Pancreas (tissue), 10 donors: ENCODE measurements around the gene C4B. TPM values are rescaled to one million over a fixed set of nuclear protein-coding genes. Genes with fewer than 3 reads are reported as not detected.
"Not testable (repeated sequence)": the region's sequence is repeated elsewhere in the genome, so short reads cannot be mapped to it uniquely, and the experiment has no call there.

Experiments
- ATAC-seq, 4 donors: fragments of 200-7000 bp; cut with Tn5 transposase; one replicate each; pipeline versions ENCODE4 v1.8.0 to v1.9.1; 2020; ENCODE audit warnings: mild to moderate bottlenecking in 4 of 4, moderate library complexity in 4 of 4
- DNase-seq, 6 donors: peaks; one replicate each; pipeline ENCODE4 v3.0.0-alpha.2; 2020
- FAIRE-seq: peaks from 2 replicates; lab custom pipeline; 2012; peaks lifted over from hg19 to GRCh38; lab: Jason Lieb, UNC
- H3K27ac ChIP-seq, 4 donors: fragments of 200-600 bp; sonication (generic); 1 replicate in 3 of 4; 2 replicates in 1 of 4; pipeline versions ENCODE4 v1.5.0 to v1.8.0; 2020
- H3K27me3 ChIP-seq, 4 donors: fragments of 200-600 bp; one replicate each; pipeline ENCODE4 v1.8.0; 2021
- H3K36me3 ChIP-seq, 3 donors: fragments of 200-600 bp; sonication (generic) in 1 of 3; one replicate each; pipeline versions ENCODE4 v1.5.0 to v1.8.0; 2020 to 2021
- H3K4me1 ChIP-seq, 3 donors: fragments of 200-600 bp; one replicate each; pipeline ENCODE4 v1.8.0; 2021
- H3K4me3 ChIP-seq, 4 donors: fragments of 200-600 bp; sonication (generic) in 2 of 4; one replicate each; pipeline versions ENCODE4 v1.5.0 to v1.8.0; 2020 to 2021
- H3K9me3 ChIP-seq, 4 donors: fragments of 200-600 bp; one replicate each; pipeline ENCODE4 v1.8.0; 2021
- CTCF ChIP-seq, 4 donors: fragments of 200-600 bp; sonication (generic) in 3 of 4; IDR thresholded peaks; one replicate each; pipeline versions ENCODE4 v1.5.0 to v1.8.0; 2021; ENCODE audit warnings: antibody characterized with exemption in 4 of 4
- WGBS, 2 donors: extraction: QIAGEN DNeasy Blood & Tissue Kit; methylation state at CpG; one replicate each; pipeline ENCODE4 v1.1.7; 2013; 5-methylcytosine and 5-hydroxymethylcytosine counted together
- intact Hi-C, 3 donors: fragments of 100-400 bp; cut with DNase I; formaldehyde crosslinking; loops; one replicate each; pipeline versions ENCODE4 v1.11.1 to v1.14.2; 2022
- polyA plus RNA-seq, 2 donors: library from polyadenylated mRNA; stranded (reverse); fragments of 200-250 nt; gene quantifications; one replicate each; pipeline ENCODE4 v1.2.3, GENCODE V29; 2013
- total RNA-seq, 6 donors: library from RNA; stranded (reverse); fragmentation: NEBNext Ultra II Directional in 4 of 6; extraction: Animal tissue kit (Norgen Biotek cat#: 25700) in 4 of 6; gene quantifications; one replicate each; pipeline versions ENCODE4 v1.2.1 to v1.2.4, GENCODE V29; 2021 to 2023
- donor health status: healthy with polysubstance abuse.
- donor health status: DM: no; HTN: no; CAD: no; lungs with moderate emphysema.
- donor health status: DM: no; HTN: no; CAD: no.
- donor health status: control.
- donor health status: control.
- donor health status: Bipolar disorder and iron deficiency.
- donor health status: DM: yes; HTN: yes; CAD: no.
- donor health status: DM: no; HTN: no; CAD: no.
- donor health status: DM: no; HTN: no; CAD: no.
- donor health status: DM: yes; HTN: yes; CAD: no.

Gene C4B
- total and polyA plus RNA-seq, 8 donors, result 15.3 to 665 (median 141) TPM

DNA sequence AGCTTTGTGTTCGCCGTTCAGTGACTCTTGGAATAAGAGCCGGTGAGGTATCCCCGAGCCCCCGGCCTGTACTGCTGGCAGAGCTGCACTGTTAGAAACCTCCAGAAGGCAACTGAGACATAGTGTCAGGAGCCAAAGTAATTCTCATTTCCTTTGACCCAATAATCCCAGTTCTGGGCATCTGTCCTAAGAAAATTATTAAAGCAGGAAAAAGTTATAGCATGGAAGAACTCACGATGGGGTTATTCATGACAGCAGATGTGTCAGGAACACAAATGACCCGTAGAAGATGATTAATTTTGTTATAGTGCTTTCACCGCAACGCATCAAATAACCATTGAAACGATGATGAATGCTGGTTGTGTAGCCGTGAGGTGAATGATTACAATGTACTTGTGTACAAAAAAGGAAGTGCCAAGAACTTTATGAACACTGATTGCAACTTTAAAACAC lies 43.9 kb downstream of the C4B start:
- Histone ChIP-seq H3K36me3 (no peaks in the 10 kb centered on the region), H3K9me3 (no peaks in the 10 kb centered on the region), H3K4me1 (no peaks in the 10 kb centered on the region), H3K27ac (no peak overlapping the region), H3K4me3 (no peak overlapping the region), H3K27me3 (no peaks in the 10 kb centered on the region)
- ATAC-seq (no peak), FAIRE-seq (no peak), DNase-seq (no peak)
- TF ChIP-seq CTCF (IDR thresholded peaks at IDR 0.05), result no peak
- intact Hi-C loops, result no loop called here
- 46 to 51% methylated on average over 11 of the region's 11 CpGs for WGBS, 2 donors

- ATAC-seq (no peak), DNase-seq (no peak), FAIRE-seq (no peak)
- Histone ChIP-seq H3K27ac (no peak overlapping the region), H3K9me3 (no peaks in the 10 kb centered on the region), H3K4me3 (no peak overlapping the region), H3K27me3 (no peaks in the 10 kb centered on the region), H3K4me1 (no peaks in the 10 kb centered on the region), H3K36me3 (no peaks in the 10 kb centered on the region)
- no peak for TF ChIP-seq CTCF (IDR thresholded peaks at IDR 0.05)
- intact Hi-C loops, result no loop called here
- 77 to 85% methylated on average over 24 to 28 of the region's 28 CpGs for WGBS, 2 donors
Observed at GRCh38 chr6:32060966-32061655, 46.5 kb downstream of the C4B start.

- H3K4me1 ChIP-seq, result no peaks in the 10 kb centered on the region
- H3K4me3 ChIP-seq, result no peak overlapping the region
- no peak for DNase-seq
- H3K27me3 ChIP-seq, result no peaks in the 10 kb centered on the region
- intact Hi-C loops, result no loop called here
- H3K27ac ChIP-seq, result no peak overlapping the region
- no peaks in the 10 kb centered on the region for H3K9me3 ChIP-seq
- no peaks in the 10 kb centered on the region for H3K36me3 ChIP-seq
- no peak for ATAC-seq
- 80 to 86% methylated on average over 14 of the region's 14 CpGs for WGBS, 2 donors
- no peak for TF ChIP-seq CTCF (IDR thresholded peaks at IDR 0.05)
- no peak for FAIRE-seq
Observed at GRCh38 chr6:32064706-32065105, 50.1 kb downstream of the C4B start.

DNA sequence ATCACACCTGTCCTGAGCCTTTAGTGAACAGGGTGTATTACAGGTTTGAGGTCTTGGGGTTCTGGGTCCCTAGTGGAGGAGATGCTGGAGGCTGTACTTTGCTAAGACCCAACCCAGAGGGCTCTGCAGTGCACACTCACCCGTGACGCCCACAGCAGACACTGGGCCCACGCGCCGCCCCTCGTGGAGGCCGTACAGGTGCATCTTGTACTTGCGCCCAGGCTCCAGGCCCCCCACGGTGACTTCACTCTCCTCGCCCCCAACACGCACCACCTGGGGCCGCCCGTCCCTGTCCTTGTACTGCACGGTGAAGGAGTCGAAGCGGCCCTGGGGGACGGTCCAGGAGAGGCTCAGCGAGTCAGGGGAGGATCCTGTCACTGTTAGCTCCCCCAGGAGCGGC lies 52.9 kb downstream of the C4B start:
- H3K27ac ChIP-seq, H3K9me3 ChIP-seq, H3K4me3 ChIP-seq, H3K4me1 ChIP-seq, FAIRE-seq, DNase-seq, ATAC-seq, intact Hi-C loops, H3K27me3 ChIP-seq, H3K36me3 ChIP-seq: not testable (repeated sequence)
- 84 to 87% methylated on average over 19 of the region's 19 CpGs for WGBS, 2 donors

- intact Hi-C loops, H3K27me3 ChIP-seq, H3K9me3 ChIP-seq, H3K27ac ChIP-seq, DNase-seq, FAIRE-seq, H3K4me3 ChIP-seq, H3K4me1 ChIP-seq, ATAC-seq, H3K36me3 ChIP-seq: not testable (repeated sequence)
- 79 to 82% methylated on average over 13 of the region's 13 CpGs for WGBS, 2 donors
Observed at GRCh38 chr6:32068315-32068714, 53.7 kb downstream of the C4B start.

- Histone ChIP-seq H3K27ac (no peak overlapping the region), H3K4me1 (no peaks in the 10 kb centered on the region), H3K36me3 (no peaks in the 10 kb centered on the region), H3K27me3 (no peaks in the 10 kb centered on the region), H3K9me3 (no peaks in the 10 kb centered on the region), H3K4me3 (no peak overlapping the region)
- 70 to 73% methylated on average over 14 of the region's 14 CpGs for WGBS, 2 donors
- intact Hi-C loops, result no loop called here
- no peak for FAIRE-seq
- no peak for TF ChIP-seq CTCF (IDR thresholded peaks at IDR 0.05)
- DNase-seq, result no peak
- ATAC-seq, result no peak
Observed at GRCh38 chr6:32068867-32069266, 54.3 kb downstream of the C4B start.
